HCT116 (cell line): ENCODE measurements around the gene OR2A25. TPM values are rescaled to one million over a fixed set of nuclear protein-coding genes. Genes with fewer than 3 reads are reported as not detected.

Experiments
- ATAC-seq: fragments of 200-7000 bp; cut with Tn5 transposase; 2 replicates; pipeline ENCODE4 v1.9.1; 2020; ENCODE audit warnings: mild to moderate bottlenecking, moderate library complexity
- BruUV-seq: library from RNA; stranded (reverse); fragments of 400-500 nt; replicated peaks from 2 replicates; lab custom pipeline; 2021; lab: Mats Ljungman, UMichigan
- CTCF ChIA-PET: fragments of 300-600 bp; sonication (Branson Sonifier 250); formaldehyde crosslinking; loops from one replicate; lab custom pipeline; 2021; ENCODE audit warnings: antibody characterized with exemption; lab: Charles Lee
- POLR2A ChIA-PET: fragments of 300-600, 350-600 bp; sonication (Branson Sonifier 250); formaldehyde crosslinking; loops from one replicate; lab custom pipeline; 2021; ENCODE audit warnings: antibody characterized with exemption; lab: Charles Lee
- RAD21 ChIA-PET, 2 experiments: fragments of 300-600 bp; sonication (Branson Sonifier 250); formaldehyde crosslinking; loops; one replicate each; lab custom pipeline; 2023; ENCODE audit warnings: low total read pairs in 2 of 2; ENCODE audit not compliant: uncharacterized antibody in 2 of 2, unreplicated experiment in 2 of 2, low non-redundant PET in 1 of 2; lab: Charles Lee
- DNase-seq: peaks from one replicate; pipeline ENCODE4 v3.0.0-alpha.2; 2010; ENCODE audit warnings: low read depth, low spot score
- H2AFZ ChIP-seq: fragments of 200-600 bp; shearing (Covaris generic), sonication (generic); 2 replicates; pipeline ENCODE4 v1.6.1; 2017; ENCODE audit warnings: low read depth, mixed run types, mixed read lengths, antibody characterized with exemption, low read length; ENCODE audit not compliant: poor library complexity, severe bottlenecking
- H3K27ac ChIP-seq: 2 replicates; pipeline ENCODE4 v1.5.1; 2012; ENCODE audit warnings: low read depth, low read length
- H3K27me3 ChIP-seq: fragments of 200-600 bp; sonication (generic); 2 replicates; pipeline ENCODE4 v1.6.1; 2016; ENCODE audit warnings: mixed run types, low read length, mixed read lengths; ENCODE audit not compliant: insufficient read depth
- H3K36me3 ChIP-seq, 2 experiments: fragments of 200-500 bp in 1 of 2; fragments of 200-600 bp in 1 of 2; sonication (Bioruptor generic) in 1 of 2; sonication (generic) in 1 of 2; 2 replicates each; pipeline versions ENCODE4 v1.5.1 to v1.6.1; 2014 to 2016; ENCODE audit warnings: low read length in 2 of 2, inconsistent platforms in 1 of 2, mixed read lengths in 1 of 2, mixed run types in 1 of 2; ENCODE audit not compliant: insufficient read depth in 2 of 2, control insufficient read depth in 1 of 2
- H3K4me1 ChIP-seq, 2 experiments: fragments of 200-600 bp in 1 of 2; sonication (generic) in 1 of 2; 2 replicates each; pipeline versions ENCODE4 v1.5.1 to v1.6.1; 2012 to 2017; ENCODE audit warnings: low read length in 2 of 2, inconsistent platforms in 1 of 2, mild to moderate bottlenecking in 1 of 2, mixed read lengths in 1 of 2, mixed run types in 1 of 2, moderate library complexity in 1 of 2; ENCODE audit not compliant: insufficient read depth in 2 of 2, control insufficient read depth in 1 of 2
- H3K4me2 ChIP-seq: fragments of 200-600 bp; sonication (generic); 2 replicates; pipeline ENCODE4 v1.6.1; 2017; ENCODE audit warnings: mixed run types, low read length, mixed read lengths
- H3K4me3 ChIP-seq, 2 experiments: fragments of 200-600 bp in 1 of 2; sonication (generic) in 1 of 2; replicated peaks in 1 of 2; 2 replicates each; pipeline ENCODE4 v1.5.1; 2011 to 2016; ENCODE audit warnings: low read length in 2 of 2, control low read depth in 1 of 2, low read depth in 1 of 2, mild to moderate bottlenecking in 1 of 2, mixed read lengths in 1 of 2, mixed run types in 1 of 2
- H3K79me2 ChIP-seq: fragments of 200-600 bp; sonication (generic); 2 replicates; pipeline ENCODE4 v1.6.1; 2017; ENCODE audit warnings: mild to moderate bottlenecking, mixed run types, low read length, moderate library complexity, mixed read lengths; ENCODE audit not compliant: insufficient read depth
- H3K9ac ChIP-seq: fragments of 200-600 bp; sonication (generic); 2 replicates; pipeline ENCODE4 v1.6.1; 2016; ENCODE audit warnings: low read length, mixed read lengths
- H3K9me2 ChIP-seq: fragments of 200-600 bp; sonication (generic), shearing (Covaris generic); 2 replicates; pipeline ENCODE4 v1.6.1; 2017; ENCODE audit warnings: mixed run types, mild to moderate bottlenecking, moderate library complexity; ENCODE audit not compliant: insufficient read depth
- H3K9me3 ChIP-seq, 2 experiments: fragments of 200-500 bp in 1 of 2; fragments of 200-600 bp in 1 of 2; sonication (Bioruptor generic) in 1 of 2; sonication (generic) in 1 of 2; 2 replicates each; pipeline ENCODE4 v1.6.1; 2014 to 2017; ENCODE audit warnings: low read length in 2 of 2, mixed read lengths in 2 of 2, inconsistent platforms in 1 of 2, low read depth in 1 of 2, mild to moderate bottlenecking in 1 of 2, mixed run types in 1 of 2, moderate library complexity in 1 of 2; ENCODE audit not compliant: control insufficient read depth in 1 of 2, insufficient read depth in 1 of 2
- H4K20me1 ChIP-seq: fragments of 200-600 bp; sonication (generic), shearing (Covaris generic); 2 replicates; pipeline ENCODE4 v1.6.1; 2017; ENCODE audit warnings: mixed run types, mild to moderate bottlenecking, moderate library complexity; ENCODE audit not compliant: insufficient read depth
- CEBPB ChIP-seq: IDR thresholded peaks from 2 replicates; pipeline ENCODE4 v1.6.1; 2012; ENCODE audit warnings: low read depth
- JUND ChIP-seq: IDR thresholded peaks from 2 replicates; pipeline ENCODE4 v1.6.1; 2012
- SIN3A ChIP-seq: IDR thresholded peaks from 2 replicates; pipeline ENCODE4 v1.6.1; 2012; ENCODE audit warnings: low read depth
- SP1 ChIP-seq: IDR thresholded peaks from 2 replicates; pipeline ENCODE4 v1.6.1; 2012; ENCODE audit warnings: low read depth
- SRF ChIP-seq: IDR thresholded peaks from 2 replicates; pipeline ENCODE4 v1.6.1; 2012; ENCODE audit warnings: low read depth
- YY1 ChIP-seq: IDR thresholded peaks from 2 replicates; pipeline ENCODE4 v1.6.1; 2011; ENCODE audit warnings: low read length, low read depth, moderate library complexity, mild to moderate bottlenecking; ENCODE audit not compliant: insufficient replicate concordance; ENCODE audit errors: extremely low read depth
- ZBTB33 ChIP-seq: IDR thresholded peaks from 2 replicates; pipeline ENCODE4 v1.6.1; 2011; ENCODE audit warnings: mild to moderate bottlenecking, low read length, moderate library complexity; ENCODE audit not compliant: insufficient replicate concordance; ENCODE audit errors: extremely low read depth
- intact Hi-C: fragments of 100-400 bp; cut with micrococcal nuclease; formaldehyde crosslinking; loops from 2 replicates; pipeline ENCODE4 v1.10.0; 2022
- total RNA-seq: library from RNA; stranded (reverse); gene quantifications from one replicate; pipeline ENCODE4 v1.2.1, GENCODE V29; 2021; ENCODE audit not compliant: unreplicated experiment
- TF ChIP-seq, protein P1 (sequence below): IDR thresholded peaks from 2 replicates; pipeline ENCODE4 v1.6.1; 2012

OR2A25 gene
- total RNA-seq, 1 experiment from 2014 or later, result not detected

DNA sequence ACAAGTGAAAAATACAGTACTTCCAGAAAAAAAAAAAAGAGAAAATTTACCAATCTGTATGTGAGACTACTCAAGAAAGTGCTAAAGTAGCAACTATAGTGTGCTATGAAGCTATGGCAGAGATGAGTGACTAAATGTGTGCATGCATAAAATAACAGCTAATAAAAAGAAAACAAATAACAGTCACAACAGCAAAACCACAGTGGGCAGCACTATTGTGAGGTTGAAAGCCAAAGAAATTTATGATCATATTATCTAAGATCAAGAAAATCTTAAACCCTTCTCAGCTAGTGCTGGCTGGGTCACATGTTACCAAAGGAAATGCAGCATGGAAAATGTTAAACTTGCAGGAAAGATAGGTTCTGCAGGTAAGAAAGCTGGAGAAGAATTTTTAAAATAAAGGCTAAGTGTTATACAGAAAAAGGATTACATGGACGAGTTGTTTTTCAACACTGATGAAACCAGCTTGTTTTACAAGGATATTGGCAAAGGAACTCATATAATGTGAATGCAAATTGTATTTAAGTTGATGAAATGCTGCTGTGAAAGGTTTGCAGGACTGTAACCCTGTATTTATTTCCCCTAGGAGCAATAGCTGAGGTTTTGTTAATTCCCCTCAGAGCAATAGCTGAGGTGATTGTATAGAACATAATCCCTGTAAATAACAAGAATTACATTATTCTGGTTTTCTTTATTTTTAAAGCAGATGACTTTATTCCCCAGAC is 36.5 kb upstream of the OR2A25 start (continued):
- TF ChIP-seq ZBTB33, result no peak
- TF ChIP-seq SRF, result no peak
- TF ChIP-seq, protein P1, sequence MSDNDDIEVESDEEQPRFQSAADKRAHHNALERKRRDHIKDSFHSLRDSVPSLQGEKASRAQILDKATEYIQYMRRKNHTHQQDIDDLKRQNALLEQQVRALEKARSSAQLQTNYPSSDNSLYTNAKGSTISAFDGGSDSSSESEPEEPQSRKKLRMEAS, result no peak
- TF ChIP-seq YY1, result no peak
- no peak for TF ChIP-seq CEBPB

DNA sequence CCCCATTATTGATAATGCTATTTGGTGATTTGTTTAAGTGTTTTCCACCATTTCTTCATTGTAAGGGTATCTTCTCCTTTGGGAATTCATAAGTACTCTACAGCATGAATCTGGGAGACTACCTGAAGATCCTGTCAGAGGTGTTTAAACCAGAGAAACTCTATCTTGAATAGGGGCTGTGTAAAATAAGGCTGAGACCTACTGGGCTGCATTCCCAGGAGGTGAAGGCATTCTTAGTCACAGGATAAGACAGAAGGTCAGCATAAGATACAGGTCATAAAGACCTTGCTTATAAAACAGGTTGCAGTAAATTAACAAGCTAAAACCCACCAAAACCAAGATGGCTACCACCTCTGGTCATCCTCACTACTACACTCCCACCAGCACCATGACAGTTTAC is 34.2 kb upstream of the OR2A25 start:
- H3K36me3 ChIP-seq, result no peaks in the 10 kb centered on the region
- no TSS peak for BruUV-seq
- no peak overlapping the region for H3K9ac ChIP-seq
- no peaks in the 10 kb centered on the region for H3K9me2 ChIP-seq
- H4K20me1 ChIP-seq, result no peaks in the 10 kb centered on the region
- no peak overlapping the region for H2AFZ ChIP-seq
- TF ChIP-seq SIN3A, result no peak
- no peak for TF ChIP-seq ZBTB33
- TF ChIP-seq SP1, result no peak
- no peak for TF ChIP-seq JUND
- TF ChIP-seq, protein P1, result no peak
- RAD21 ChIA-PET, result no interaction called here
- no peak for ATAC-seq
- no peaks in the 10 kb centered on the region for H3K27me3 ChIP-seq
- no peaks in the 10 kb centered on the region for H3K9me3 ChIP-seq
- POLR2A ChIA-PET, result no interaction called here
- H3K4me1 ChIP-seq, result no peaks in the 10 kb centered on the region
- no peak overlapping the region for H3K4me2 ChIP-seq
- H3K4me3 ChIP-seq, result no peak overlapping the region
- H3K79me2 ChIP-seq, result no peaks in the 10 kb centered on the region
- no peak for DNase-seq
- no peak overlapping the region for H3K27ac ChIP-seq
- CTCF ChIA-PET, result no interaction called here
- intact Hi-C loops, result no loop called here
